PC-3 (cell line): ENCODE data around the gene FGFBP2. TPM values are rescaled to one million over a fixed set of nuclear protein-coding genes. Genes with fewer than 3 reads are reported as not detected.

ENCODE experiments used
- ATAC-seq: fragments of 200-7000 bp; cut with Tn5 transposase; 2 replicates; pipeline ENCODE4 v1.9.1; 2020; ENCODE audit warnings: mild to moderate bottlenecking, moderate library complexity
- BruUV-seq: library from RNA; stranded (reverse); fragments of 400-500 nt; replicated peaks from 2 replicates; lab custom pipeline; 2021; lab: Mats Ljungman, UMichigan
- CTCF ChIA-PET: fragments of 300-600 bp; sonication (Branson Sonifier 250); formaldehyde crosslinking; loops from one replicate; lab custom pipeline; 2022; ENCODE audit warnings: antibody characterized with exemption; lab: Charles Lee
- POLR2A ChIA-PET: fragments of 300-600 bp; sonication (Branson Sonifier 250); formaldehyde crosslinking; loops from one replicate; lab custom pipeline; 2022; ENCODE audit warnings: antibody characterized with exemption; ENCODE audit not compliant: unreplicated experiment; lab: Charles Lee
- DNase-seq: peaks from one replicate; pipeline ENCODE4 v3.0.0-alpha.2; 2015
- H2AFZ ChIP-seq: fragments of 300-600 bp; sonication (generic); 2 replicates; pipeline ENCODE4 v1.6.0; 2016; ENCODE audit warnings: antibody characterized with exemption, low read length
- H3F3A ChIP-seq: fragments of 300-600 bp; sonication (generic); one replicate; pipeline ENCODE4 v1.6.0; 2017; ENCODE audit warnings: antibody characterized with exemption, low read length, control low read depth, mild to moderate bottlenecking; ENCODE audit not compliant: unreplicated experiment
- H3K27ac ChIP-seq: fragments of 300-600 bp; sonication (generic); 2 replicates; pipeline ENCODE4 v1.5.1; 2016; ENCODE audit warnings: mild to moderate bottlenecking, low read length
- H3K27me3 ChIP-seq: fragments of 300-600 bp; sonication (generic); 2 replicates; pipeline ENCODE4 v1.6.1; 2016; ENCODE audit warnings: low read length, mixed read lengths
- H3K36me3 ChIP-seq: fragments of 300-600 bp; sonication (generic); 2 replicates; pipeline ENCODE4 v1.6.1; 2016; ENCODE audit warnings: low read depth, mixed run types, low read length, mixed read lengths
- H3K4me1 ChIP-seq: fragments of 300-600 bp; sonication (generic); 2 replicates; pipeline ENCODE4 v1.5.1; 2016; ENCODE audit warnings: low read length; ENCODE audit not compliant: insufficient read depth
- H3K4me2 ChIP-seq: fragments of 300-600 bp; sonication (generic); 2 replicates; pipeline ENCODE4 v1.6.0; 2016; ENCODE audit warnings: low read length
- H3K4me3 ChIP-seq: fragments of 300-600 bp; sonication (generic); 2 replicates; pipeline ENCODE4 v1.5.1; 2016; ENCODE audit warnings: mild to moderate bottlenecking, low read length, mixed read lengths
- H3K79me2 ChIP-seq: fragments of 300-600 bp; sonication (generic); 2 replicates; pipeline ENCODE4 v1.6.1; 2017; ENCODE audit warnings: low read length, mixed read lengths
- H3K9ac ChIP-seq: fragments of 300-600 bp; sonication (generic); 2 replicates; pipeline ENCODE4 v1.6.0; 2016; ENCODE audit warnings: mild to moderate bottlenecking, low read length
- H3K9me2 ChIP-seq: fragments of 300-600 bp; sonication (generic); replicated peaks from 2 replicates; pipeline ENCODE4 v1.6.1; 2016; ENCODE audit warnings: mixed run types, low read length, mixed read lengths
- H3K9me3 ChIP-seq: fragments of 300-600 bp; sonication (generic); 2 replicates; pipeline ENCODE4 v1.6.1; 2016; ENCODE audit warnings: low read length, mixed read lengths
- H4K20me1 ChIP-seq: fragments of 300-600 bp; sonication (generic); 2 replicates; pipeline ENCODE4 v1.6.1; 2016; ENCODE audit warnings: low read length, mixed read lengths
- CTCF ChIP-seq: fragments of 300-600 bp; sonication (generic); conservative IDR thresholded peaks from 2 replicates; pipeline ENCODE4 v1.5.1; 2017; ENCODE audit warnings: antibody characterized with exemption, low read depth, mild to moderate bottlenecking, low read length
- EZH2 ChIP-seq: fragments of 300-600 bp; sonication (generic); IDR thresholded peaks from one replicate; pipeline ENCODE4 v1.6.1; 2017; ENCODE audit warnings: antibody characterized with exemption, mild to moderate bottlenecking, low read length; ENCODE audit not compliant: unreplicated experiment
- EZH2phosphoT487 ChIP-seq: fragments of 300-600 bp; sonication (generic); IDR thresholded peaks from 2 replicates; pipeline ENCODE4 v1.6.1; 2018; ENCODE audit warnings: mild to moderate bottlenecking, antibody characterized with exemption, low read length, borderline replicate concordance
- intact Hi-C: fragments of 100-400 bp; cut with micrococcal nuclease; formaldehyde crosslinking; loops from 2 replicates; pipeline ENCODE4 v1.9.0; 2023
- total RNA-seq: library from RNA; depleted of rRNA; stranded (reverse); fragments of >200 nt; gene quantifications from 2 replicates; pipeline ENCODE4 v1.2.3, GENCODE V29; 2014

FGFBP2 gene
- total RNA-seq, 1 experiment from 2014 or later = not detected

- no peaks in the 10 kb centered on the region for H4K20me1 ChIP-seq
- H3K27ac ChIP-seq = no peak overlapping the region
- no peak for DNase-seq
- CTCF ChIA-PET = no interaction called here
- no peaks in the 10 kb centered on the region for H3K79me2 ChIP-seq
- no peak for ATAC-seq
- H2AFZ ChIP-seq = no peak overlapping the region
- no peak overlapping the region for H3K9ac ChIP-seq
- no peak for TF ChIP-seq CTCF
- no peak for TF ChIP-seq EZH2phosphoT487
- TF ChIP-seq EZH2 = no peak
- intact Hi-C loops = no loop called here
- POLR2A ChIA-PET = no interaction called here
- H3K9me3 ChIP-seq = no peaks in the 10 kb centered on the region
- no peaks in the 10 kb centered on the region for H3K4me1 ChIP-seq
- H3K36me3 ChIP-seq = no peaks in the 10 kb centered on the region
- H3K27me3 ChIP-seq = no peaks in the 10 kb centered on the region
- H3F3A ChIP-seq = no peaks in the 10 kb centered on the region
- no TSS peak for BruUV-seq
- H3K9me2 ChIP-seq = no peaks in the 10 kb centered on the region
- no peak overlapping the region for H3K4me3 ChIP-seq
- no peak overlapping the region for H3K4me2 ChIP-seq
These were observed 20.6 kb upstream of the FGFBP2 start for GRCh38 chr4:15983610-15984009.

- no peaks in the 10 kb centered on the region for H3K36me3 ChIP-seq
These were observed 20.0 kb upstream of the FGFBP2 start for GRCh38 chr4:15982842-15983524.

More at GRCh38 chr4:15982842-15983524, 20.0 kb upstream of the FGFBP2 start:
- peak; percentile 11 for DNase-seq
- no peak for ATAC-seq
- ChIA-PET CTCF (no interaction called here), POLR2A (no interaction called here)
- Histone ChIP-seq H3K4me3 (no peak overlapping the region), H4K20me1 (no peaks in the 10 kb centered on the region), H3K9me3 (no peaks in the 10 kb centered on the region), H3K9ac (no peak overlapping the region), H2AFZ (no peak overlapping the region), H3K4me1 (no peaks in the 10 kb centered on the region), H3K79me2 (no peaks in the 10 kb centered on the region), H3K9me2 (no peaks in the 10 kb centered on the region), H3F3A (no peaks in the 10 kb centered on the region), H3K27ac (no peak overlapping the region), H3K27me3 (no peaks in the 10 kb centered on the region; the same call in 1 of the 2 replicates), H3K4me2 (no peak overlapping the region)
- BruUV-seq = no TSS peak
- intact Hi-C loops = no loop called here
- TF ChIP-seq EZH2 = no peak
- TF ChIP-seq EZH2phosphoT487 = no peak
- no peak for TF ChIP-seq CTCF
